NB4 (cell line): ENCODE measurements around the gene CHD2.

ENCODE experiments used
- DNase-seq: peaks from one replicate; pipeline ENCODE4 v3.0.0; 2010; ENCODE audit warnings: low read depth
- H3K4me3 ChIP-seq: one replicate; pipeline ENCODE4 v1.5.1; 2011; ENCODE audit warnings: mild to moderate bottlenecking, low read depth, low read length, moderate library complexity
- CTCF ChIP-seq: IDR thresholded peaks from one replicate; pipeline ENCODE4 v1.5.1; 2012; ENCODE audit warnings: low read depth, low read length
- MAX ChIP-seq: IDR thresholded peaks from 2 replicates; pipeline ENCODE4 v1.6.1; 2011; ENCODE audit warnings: low read depth, low read length
- MYC ChIP-seq: IDR thresholded peaks from 2 replicates; pipeline ENCODE4 v1.6.1; 2011; ENCODE audit warnings: low read depth, low read length
- POLR2A ChIP-seq: IDR thresholded peaks from 2 replicates; pipeline ENCODE4 v1.6.1; 2011; ENCODE audit warnings: mild to moderate bottlenecking; ENCODE audit not compliant: insufficient read length; ENCODE audit errors: extremely low read depth

The CHD2 gene

GRCh38 chr15:93024716-93025624 is 124.8 kb downstream of the CHD2 start:
- DNase-seq = no peak
- TF ChIP-seq MAX (no peak), MYC (no peak), CTCF (no peak), POLR2A (no peak)
- no peak overlapping the region for H3K4me3 ChIP-seq

GRCh38 chr15:93025625-93025982 is 125.5 kb downstream of the CHD2 start:
- TF ChIP-seq MYC (no peak), CTCF (no peak), POLR2A (no peak), MAX (no peak)
- DNase-seq = no peak
- no peak overlapping the region for H3K4me3 ChIP-seq

GRCh38 chr15:93026380-93026817 is 126.3 kb downstream of the CHD2 start:
- TF ChIP-seq MYC (no peak), CTCF (no peak), POLR2A (no peak), MAX (no peak)
- DNase-seq = no peak
- H3K4me3 ChIP-seq = no peak overlapping the region

- H3K4me3 ChIP-seq = no peak overlapping the region
- TF ChIP-seq POLR2A = no peak
- TF ChIP-seq MYC = no peak
- no peak for TF ChIP-seq MAX
- no peak for TF ChIP-seq CTCF
Measured at GRCh38 chr15:93027413-93027812, 127.3 kb downstream of the CHD2 start.

GRCh38 chr15:93028111-93028631 is 128.0 kb downstream of the CHD2 start:
- H3K4me3 ChIP-seq = no peak overlapping the region
- no peak for TF ChIP-seq MYC
- TF ChIP-seq CTCF = no peak
- TF ChIP-seq MAX = no peak
- no peak for TF ChIP-seq POLR2A
- DNase-seq = no peak

More at GRCh38 chr15:93027413-93027812, 127.3 kb downstream of the CHD2 start:
- no peak for DNase-seq
